ENCODE measurements around the gene FGGY.

FGGY gene

DNA sequence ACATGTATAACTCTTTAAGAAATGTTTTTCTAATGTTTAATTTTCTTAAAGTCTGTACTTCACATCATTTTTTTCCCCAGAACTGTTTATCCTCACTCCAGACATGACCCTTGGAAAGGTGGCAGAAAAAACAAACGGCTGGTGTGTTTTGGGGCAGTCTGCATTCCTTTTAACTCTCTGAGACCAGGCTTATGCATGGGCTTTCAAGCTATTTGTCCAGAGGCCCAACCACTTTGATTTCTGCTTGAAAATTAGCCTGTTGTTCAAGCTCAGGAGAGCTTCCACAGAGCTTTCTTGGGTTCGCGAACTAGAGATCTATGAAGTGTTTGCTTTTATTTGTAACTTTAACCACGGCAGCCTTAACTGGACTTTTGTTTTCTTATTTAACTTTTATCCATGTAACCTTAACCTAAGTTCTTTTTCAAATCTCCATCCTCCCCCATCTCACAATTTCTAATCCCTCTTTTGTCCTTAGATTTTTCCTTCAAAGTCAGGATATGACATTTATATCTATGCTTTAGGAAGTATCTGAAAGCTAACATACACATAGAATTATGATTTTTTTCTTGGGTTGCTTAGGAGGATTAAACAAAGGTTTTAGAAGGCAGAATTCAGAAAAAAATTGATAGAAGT lies 111.8 kb downstream of the FGGY start:
- no peak overlapping the region for H3K4me3 ChIP-seq (replicated peaks; ENCODE audit: low read depth, low read length)
- TF ChIP-seq, protein P1, sequence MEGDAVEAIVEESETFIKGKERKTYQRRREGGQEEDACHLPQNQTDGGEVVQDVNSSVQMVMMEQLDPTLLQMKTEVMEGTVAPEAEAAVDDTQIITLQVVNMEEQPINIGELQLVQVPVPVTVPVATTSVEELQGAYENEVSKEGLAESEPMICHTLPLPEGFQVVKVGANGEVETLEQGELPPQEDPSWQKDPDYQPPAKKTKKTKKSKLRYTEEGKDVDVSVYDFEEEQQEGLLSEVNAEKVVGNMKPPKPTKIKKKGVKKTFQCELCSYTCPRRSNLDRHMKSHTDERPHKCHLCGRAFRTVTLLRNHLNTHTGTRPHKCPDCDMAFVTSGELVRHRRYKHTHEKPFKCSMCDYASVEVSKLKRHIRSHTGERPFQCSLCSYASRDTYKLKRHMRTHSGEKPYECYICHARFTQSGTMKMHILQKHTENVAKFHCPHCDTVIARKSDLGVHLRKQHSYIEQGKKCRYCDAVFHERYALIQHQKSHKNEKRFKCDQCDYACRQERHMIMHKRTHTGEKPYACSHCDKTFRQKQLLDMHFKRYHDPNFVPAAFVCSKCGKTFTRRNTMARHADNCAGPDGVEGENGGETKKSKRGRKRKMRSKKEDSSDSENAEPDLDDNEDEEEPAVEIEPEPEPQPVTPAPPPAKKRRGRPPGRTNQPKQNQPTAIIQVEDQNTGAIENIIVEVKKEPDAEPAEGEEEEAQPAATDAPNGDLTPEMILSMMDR (IDR thresholded peaks at IDR 0.05; ENCODE audit: low read depth, low read length, missing control alignments), result no peak
- no peak for DNase-seq (ENCODE audit: extremely low read depth, low read depth)

DNA sequence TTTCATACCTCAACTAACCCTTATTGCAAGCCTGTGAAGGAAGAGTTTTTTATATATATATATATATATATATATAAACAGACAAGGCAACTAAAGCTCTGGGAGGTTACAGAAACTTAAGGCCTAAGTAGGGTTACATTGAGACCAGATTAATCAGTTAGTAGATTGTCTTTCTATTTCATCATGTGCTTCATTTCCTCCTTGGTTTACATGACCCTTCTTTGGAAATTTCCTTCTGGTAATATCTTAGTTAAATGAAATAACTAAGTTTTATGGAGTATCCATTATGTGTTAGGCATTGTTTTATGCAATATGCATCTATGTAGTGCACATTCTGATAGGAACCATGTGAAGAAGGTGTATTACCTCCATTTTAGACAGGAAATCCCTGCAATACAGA lies 112.7 kb downstream of the FGGY start:
- DNase-seq (ENCODE audit: extremely low read depth, low read depth), result no peak

DNA sequence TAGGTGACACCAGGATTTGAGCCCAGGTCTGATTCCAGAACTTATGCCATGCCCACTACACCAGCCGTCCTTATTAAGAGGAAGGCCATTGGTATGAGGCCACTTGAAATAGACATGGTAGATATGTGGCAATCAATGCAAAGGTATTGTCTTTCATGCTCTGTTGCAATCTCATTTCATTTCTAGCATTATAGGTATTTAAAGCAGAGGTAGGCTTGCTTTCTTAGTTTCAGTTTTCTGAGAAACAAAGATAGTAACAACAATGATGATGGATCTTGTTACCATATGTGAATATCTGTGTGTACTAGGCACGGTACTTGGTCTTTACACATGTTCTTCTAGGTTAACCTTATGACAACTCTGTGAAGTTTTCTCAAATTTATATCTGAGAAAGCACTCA lies 113.1 kb downstream of the FGGY start:
- no peak overlapping the region for H3K4me3 ChIP-seq (replicated peaks; ENCODE audit: low read depth, low read length)
- no peak for DNase-seq (ENCODE audit: extremely low read depth, low read depth)
- TF ChIP-seq, protein P1 (IDR thresholded peaks at IDR 0.05; ENCODE audit: low read depth, low read length, missing control alignments), result no peak

More for the DNA sequence above, 112.7 kb downstream of the FGGY start:
- TF ChIP-seq, protein P1 (IDR thresholded peaks at IDR 0.05; ENCODE audit: low read depth, low read length, missing control alignments), result no peak
- H3K4me3 ChIP-seq (replicated peaks; ENCODE audit: low read depth, low read length), result no peak overlapping the region

DNA sequence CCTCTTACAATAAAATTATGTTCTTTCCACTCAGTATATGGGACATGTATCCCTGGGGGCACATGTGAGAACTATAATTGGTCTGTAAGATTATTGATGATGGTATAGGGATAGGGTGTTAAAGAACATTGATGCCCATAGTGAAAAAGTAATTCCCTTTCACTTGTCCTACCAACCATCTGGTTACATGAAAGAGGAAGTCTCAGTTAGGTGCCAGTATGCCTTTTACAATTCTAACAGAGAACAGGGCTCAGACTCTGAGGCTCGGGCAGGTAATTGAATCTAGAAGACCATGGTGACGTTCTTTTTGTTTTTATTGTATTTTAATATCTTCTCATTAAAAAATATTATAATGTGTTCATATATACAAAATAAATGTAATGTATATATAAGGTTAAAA lies 113.6 kb downstream of the FGGY start:
- TF ChIP-seq, protein P1 (IDR thresholded peaks at IDR 0.05; ENCODE audit: low read depth, low read length, missing control alignments), result no peak
- no peak for DNase-seq (ENCODE audit: extremely low read depth, low read depth)
- H3K4me3 ChIP-seq (replicated peaks; ENCODE audit: low read depth, low read length), result no peak overlapping the region

DNA sequence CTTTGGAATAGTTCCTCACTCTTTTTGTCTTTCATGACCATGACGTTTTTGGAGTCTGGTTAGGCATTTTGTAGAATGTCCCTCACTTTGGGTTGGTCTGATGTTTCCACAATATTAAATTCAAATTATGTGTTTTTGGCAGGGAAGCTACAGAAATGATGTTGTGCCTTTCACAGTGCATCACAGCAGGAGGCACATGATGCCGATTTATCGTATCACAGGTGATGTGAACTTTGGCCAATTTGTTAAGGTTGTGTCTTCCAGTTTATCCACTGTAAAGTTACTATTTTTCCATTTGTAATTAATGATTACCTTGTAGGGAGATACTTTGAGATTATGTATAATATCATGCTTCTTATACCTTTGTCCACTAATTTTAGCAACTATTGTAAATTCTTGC lies 114.3 kb downstream of the FGGY start:
- TF ChIP-seq, protein P1 (IDR thresholded peaks at IDR 0.05; ENCODE audit: low read depth, low read length, missing control alignments), result no peak
- no peak overlapping the region for H3K4me3 ChIP-seq (replicated peaks; ENCODE audit: low read depth, low read length)
- no peak for DNase-seq (ENCODE audit: extremely low read depth, low read depth)

DNA sequence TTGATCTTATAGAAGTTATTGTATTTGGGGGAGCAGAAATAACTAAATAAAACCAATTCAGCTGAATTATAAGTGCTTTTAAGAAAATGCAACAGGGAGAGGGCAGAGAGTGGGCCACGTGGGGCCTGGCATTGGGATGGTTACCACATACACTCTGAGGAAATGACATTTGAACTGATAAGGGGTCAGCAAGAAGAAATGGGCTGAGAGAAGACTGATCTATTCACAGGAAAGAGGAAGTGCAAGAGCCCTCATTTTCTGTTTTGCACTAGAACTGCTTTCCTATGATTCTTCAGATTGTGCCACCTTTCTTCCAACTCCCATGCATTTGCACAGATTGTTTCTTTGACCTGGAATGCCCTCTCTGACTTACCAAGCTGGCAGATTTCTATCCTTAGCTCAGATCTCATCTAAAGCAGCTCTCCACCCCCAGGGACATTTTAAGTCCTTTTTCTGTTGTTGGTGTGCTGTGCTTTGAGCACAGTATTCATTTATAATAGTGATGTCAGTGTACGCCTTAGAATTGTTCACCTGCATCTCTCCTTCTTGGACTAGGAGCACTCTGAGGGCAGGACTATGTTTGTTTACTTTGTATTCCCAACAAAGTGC lies 115.9 kb downstream of the FGGY start:
- no peak overlapping the region for H3K4me3 ChIP-seq (replicated peaks; ENCODE audit: low read depth, low read length)
- DNase-seq (ENCODE audit: extremely low read depth, low read depth), result no peak
- TF ChIP-seq, protein P1 (IDR thresholded peaks at IDR 0.05; ENCODE audit: low read depth, low read length, missing control alignments), result no peak
